NCI-H1092 (cell line): ENCODE results near the gene IL11.

Experiments
- DNase-seq: peaks from one replicate; lab custom pipeline; 2025; lab: John Stamatoyannopoulos, UW

The IL11 gene

GRCh38 chr19:55324662-55325061 lies 45.6 kb downstream of the IL11 start:
- DNase-seq: no peak

- DNase-seq: no peak
Measured at GRCh38 chr19:55322204-55322885, 47.9 kb downstream of the IL11 start.

GRCh38 chr19:55321466-55322137 lies 48.7 kb downstream of the IL11 start:
- DNase-seq: no peak

- no peak for DNase-seq
Measured at GRCh38 chr19:55320844-55321419, 49.3 kb downstream of the IL11 start.

- DNase-seq: no peak
Measured at GRCh38 chr19:55319785-55320184, 50.5 kb downstream of the IL11 start.

GRCh38 chr19:55316646-55317045 lies 53.6 kb downstream of the IL11 start:
- DNase-seq: no peak

- no peak for DNase-seq
Measured at GRCh38 chr19:55315956-55316525, 54.2 kb downstream of the IL11 start.

- DNase-seq: no peak
Measured at GRCh38 chr19:55314396-55314795, 55.9 kb downstream of the IL11 start.
